Smooth muscle cell (in vitro differentiated cells): ENCODE results near the gene PIEZO1. TPM values are rescaled to one million over a fixed set of nuclear protein-coding genes. Genes with fewer than 3 reads are reported as not detected.

ENCODE experiments used
- DNase-seq: peaks from one replicate; lab custom pipeline; 2025; ENCODE audit not compliant: unreplicated experiment; lab: John Stamatoyannopoulos, UW
- H2AFZ ChIP-seq: fragments of 200-600 bp; sonication (generic); 2 replicates; pipeline ENCODE4 v1.6.0; 2016; ENCODE audit warnings: antibody characterized with exemption, low read depth, mild to moderate bottlenecking
- H3F3A ChIP-seq: fragments of 200-600 bp; sonication (generic); 2 replicates; pipeline ENCODE4 v1.6.0; 2017; ENCODE audit warnings: antibody characterized with exemption, low read depth
- H3K27ac ChIP-seq: fragments of 200-600 bp; sonication (generic); 2 replicates; pipeline ENCODE4 v1.5.1; 2016; ENCODE audit warnings: low read depth, mild to moderate bottlenecking
- H3K27me3 ChIP-seq: fragments of 200-600 bp; sonication (generic); 2 replicates; pipeline ENCODE4 v1.6.1; 2016; ENCODE audit warnings: low read depth, mild to moderate bottlenecking
- H3K36me3 ChIP-seq: fragments of 200-600 bp; sonication (generic); 2 replicates; pipeline ENCODE4 v1.5.1; 2016; ENCODE audit warnings: low read depth
- H3K4me1 ChIP-seq: fragments of 200-600 bp; sonication (generic); 2 replicates; pipeline ENCODE4 v1.5.1; 2016; ENCODE audit warnings: low read depth
- H3K4me2 ChIP-seq: fragments of 200-600 bp; sonication (generic); 2 replicates; pipeline ENCODE4 v1.6.0; 2016; ENCODE audit warnings: mild to moderate bottlenecking
- H3K4me3 ChIP-seq: fragments of 200-600 bp; sonication (generic); 2 replicates; pipeline ENCODE4 v1.5.1; 2016; ENCODE audit warnings: mild to moderate bottlenecking
- H3K79me2 ChIP-seq: fragments of 200-600 bp; sonication (generic); 2 replicates; pipeline ENCODE4 v1.6.0; 2016; ENCODE audit warnings: low read depth, mild to moderate bottlenecking
- H3K9ac ChIP-seq: fragments of 200-600 bp; sonication (generic); 2 replicates; pipeline ENCODE4 v1.6.0; 2016; ENCODE audit warnings: low read depth
- H3K9me3 ChIP-seq: fragments of 200-600 bp; sonication (generic); replicated peaks from 2 replicates; pipeline ENCODE4 v1.5.1; 2016; ENCODE audit warnings: low read depth
- H4K20me1 ChIP-seq: fragments of 200-600 bp; sonication (generic); 2 replicates; pipeline ENCODE4 v1.6.0; 2016; ENCODE audit warnings: low read depth
- CTCF ChIP-seq: fragments of 200-600 bp; sonication (generic); IDR thresholded peaks from 2 replicates; pipeline ENCODE4 v1.5.1; 2017; ENCODE audit warnings: borderline replicate concordance, mild to moderate bottlenecking, antibody characterized with exemption; ENCODE audit not compliant: insufficient read depth, poor library complexity, severe bottlenecking
- WGBS: methylation state at CpG from one replicate; pipeline ENCODE4 v1.1.7; 2016; ENCODE audit warnings: low lambda C conversion rate; 5-methylcytosine and 5-hydroxymethylcytosine counted together
- polyA plus RNA-seq: library from polyadenylated mRNA; unstranded; fragments of >200 nt; fragmentation: Nextera tagmentation; extraction: Ambion mirVana; gene quantifications from 2 replicates; pipeline ENCODE4 v1.2.1, GENCODE V29; 2016
- total RNA-seq: library from RNA; depleted of rRNA; stranded (reverse); fragments of >200 nt; gene quantifications from 2 replicates; pipeline ENCODE4 v1.2.3, GENCODE V29; 2014

PIEZO1 gene
- total and polyA plus RNA-seq, 2 experiments from 2014 or later = 62.1 to 70.9 TPM

GRCh38 chr16:88705076-88705684 is 79.8 kb downstream of the PIEZO1 start:
- no peak for TF ChIP-seq CTCF
- 68% methylated on average over 9 of the region's 9 CpGs for WGBS
- peak overlapping the region; percentile 100 for H3K4me2 ChIP-seq
- H3K9ac ChIP-seq = peak overlapping the region; percentile 51
- no peaks in the 10 kb centered on the region for H3F3A ChIP-seq
- H3K9me3 ChIP-seq = no peaks in the 10 kb centered on the region
- H3K36me3 ChIP-seq = no peaks in the 10 kb centered on the region
- DNase-seq = no peak
- H2AFZ ChIP-seq = peak overlapping the region; percentile 58
- H3K79me2 ChIP-seq = peaks cover 30% of the 10 kb centered on the region
- peaks cover 7% of the 10 kb centered on the region for H3K4me1 ChIP-seq
- H3K4me3 ChIP-seq = peak overlapping the region; percentile 100
- no peaks in the 10 kb centered on the region for H3K27me3 ChIP-seq
- no peak overlapping the region for H3K27ac ChIP-seq
- no peaks in the 10 kb centered on the region for H4K20me1 ChIP-seq

- H3K4me2 ChIP-seq = no peak overlapping the region
- no peaks in the 10 kb centered on the region for H4K20me1 ChIP-seq
- WGBS = 83% methylated on average over 26 of the region's 26 CpGs
- no peak overlapping the region for H3K4me3 ChIP-seq
- H3K9ac ChIP-seq = no peak overlapping the region
- DNase-seq = no peak
- H3K36me3 ChIP-seq = no peaks in the 10 kb centered on the region
- H3F3A ChIP-seq = no peaks in the 10 kb centered on the region
- no peaks in the 10 kb centered on the region for H3K9me3 ChIP-seq
- H3K79me2 ChIP-seq = peaks cover 25% of the 10 kb centered on the region
- no peaks in the 10 kb centered on the region for H3K27me3 ChIP-seq
- H2AFZ ChIP-seq = no peak overlapping the region
- H3K4me1 ChIP-seq = peaks cover 7% of the 10 kb centered on the region
- TF ChIP-seq CTCF = no peak
- no peak overlapping the region for H3K27ac ChIP-seq
Observed at GRCh38 chr16:88703486-88704309, 81.3 kb downstream of the PIEZO1 start.

GRCh38 chr16:88702371-88703210 is 82.4 kb downstream of the PIEZO1 start:
- 97% methylated on average over 31 of the region's 31 CpGs for WGBS
- no peak overlapping the region for H3K9ac ChIP-seq
- no peaks in the 10 kb centered on the region for H3K36me3 ChIP-seq
- no peak overlapping the region for H3K27ac ChIP-seq
- no peaks in the 10 kb centered on the region for H4K20me1 ChIP-seq
- no peaks in the 10 kb centered on the region for H3K9me3 ChIP-seq
- no peak overlapping the region for H3K4me2 ChIP-seq
- H3K4me3 ChIP-seq = no peak overlapping the region
- H3K79me2 ChIP-seq = peaks cover 23% of the 10 kb centered on the region
- no peak for DNase-seq
- no peaks in the 10 kb centered on the region for H3F3A ChIP-seq
- no peak overlapping the region for H2AFZ ChIP-seq
- no peak for TF ChIP-seq CTCF
- peaks cover 7% of the 10 kb centered on the region for H3K4me1 ChIP-seq
- H3K27me3 ChIP-seq = no peaks in the 10 kb centered on the region
